Sigmoid colon (tissue), 4 donors: ENCODE measurements around the gene TCAIM.

ENCODE experiments used
- EP300 ChIP-seq, 4 donors: sonication (generic); formaldehyde crosslinking; IDR thresholded peaks; one replicate each; pipeline ENCODE4 v1.6.1; 2017; ENCODE audit warnings: antibody characterized with exemption in 4 of 4
- POLR2A ChIP-seq, 2 donors: fragments of 450-650 bp; IDR thresholded peaks; one replicate each; pipeline ENCODE4 v1.6.1; 2016; ENCODE audit warnings: antibody characterized with exemption in 2 of 2, mild to moderate bottlenecking in 2 of 2, moderate library complexity in 2 of 2
- POLR2AphosphoS5 ChIP-seq, 4 donors: sonication (generic); formaldehyde crosslinking; IDR thresholded peaks; one replicate each; pipeline ENCODE4 v1.6.1; 2017; ENCODE audit warnings: antibody characterized with exemption in 4 of 4
- TF ChIP-seq, protein P1 (sequence below), 4 experiments: fragments of 450-650 bp in 3 of 4; fragments of 200-600 bp in 1 of 4; IDR thresholded peaks; one replicate each; pipeline ENCODE4 v1.5.1; 2016 to 2019; ENCODE audit warnings: antibody characterized with exemption in 4 of 4, mild to moderate bottlenecking in 3 of 4, moderate library complexity in 2 of 4

DNA sequence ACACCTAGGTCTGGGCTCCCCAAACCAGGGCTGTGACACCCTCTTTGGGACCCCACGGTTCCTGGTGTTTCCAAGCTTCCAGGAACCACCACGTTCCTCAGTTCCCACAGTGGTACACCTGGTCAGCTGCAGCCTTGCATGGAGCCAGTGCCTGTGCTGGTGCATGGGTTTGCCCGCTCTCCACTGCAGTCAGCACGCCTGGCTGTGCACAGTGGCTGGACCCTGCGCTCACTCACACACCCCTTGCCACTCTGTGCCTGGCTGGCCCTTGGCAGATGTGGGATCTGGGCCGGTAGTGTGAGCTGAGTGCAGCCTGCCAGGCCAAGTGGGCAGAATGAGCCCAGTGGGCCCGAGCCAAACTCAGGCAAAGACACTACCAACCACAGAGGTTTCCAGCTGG, 48.8 kb downstream of the TCAIM start:
- TF ChIP-seq, protein P1, sequence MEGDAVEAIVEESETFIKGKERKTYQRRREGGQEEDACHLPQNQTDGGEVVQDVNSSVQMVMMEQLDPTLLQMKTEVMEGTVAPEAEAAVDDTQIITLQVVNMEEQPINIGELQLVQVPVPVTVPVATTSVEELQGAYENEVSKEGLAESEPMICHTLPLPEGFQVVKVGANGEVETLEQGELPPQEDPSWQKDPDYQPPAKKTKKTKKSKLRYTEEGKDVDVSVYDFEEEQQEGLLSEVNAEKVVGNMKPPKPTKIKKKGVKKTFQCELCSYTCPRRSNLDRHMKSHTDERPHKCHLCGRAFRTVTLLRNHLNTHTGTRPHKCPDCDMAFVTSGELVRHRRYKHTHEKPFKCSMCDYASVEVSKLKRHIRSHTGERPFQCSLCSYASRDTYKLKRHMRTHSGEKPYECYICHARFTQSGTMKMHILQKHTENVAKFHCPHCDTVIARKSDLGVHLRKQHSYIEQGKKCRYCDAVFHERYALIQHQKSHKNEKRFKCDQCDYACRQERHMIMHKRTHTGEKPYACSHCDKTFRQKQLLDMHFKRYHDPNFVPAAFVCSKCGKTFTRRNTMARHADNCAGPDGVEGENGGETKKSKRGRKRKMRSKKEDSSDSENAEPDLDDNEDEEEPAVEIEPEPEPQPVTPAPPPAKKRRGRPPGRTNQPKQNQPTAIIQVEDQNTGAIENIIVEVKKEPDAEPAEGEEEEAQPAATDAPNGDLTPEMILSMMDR (IDR thresholded peaks at IDR 0.05) = no peak
- no peak for TF ChIP-seq POLR2A (IDR thresholded peaks at IDR 0.05)
- TF ChIP-seq EP300 (IDR thresholded peaks at IDR 0.05) = no peak
- TF ChIP-seq POLR2AphosphoS5 (IDR thresholded peaks at IDR 0.05) = no peak
